Muscle layer of duodenum (tissue), 2 donors: ENCODE results near the gene UNC5B.

Experiments
- H3K27ac ChIP-seq: one replicate; pipeline ENCODE4 v1.7.0; 2013; ENCODE audit warnings: mild to moderate bottlenecking, low read length
- H3K27me3 ChIP-seq: one replicate; pipeline ENCODE4 v1.7.0; 2013; ENCODE audit warnings: low read depth, mild to moderate bottlenecking, control low read depth, low read length
- H3K36me3 ChIP-seq, 2 donors: one replicate each; pipeline ENCODE4 v1.7.0; 2013; ENCODE audit warnings: low read length in 2 of 2, control low read depth in 1 of 2, mild to moderate bottlenecking in 1 of 2; ENCODE audit not compliant: insufficient read depth in 2 of 2, control insufficient read depth in 1 of 2
- H3K4me1 ChIP-seq, 2 donors: one replicate each; pipeline ENCODE4 v1.7.0; 2013; ENCODE audit warnings: low read length in 2 of 2, mild to moderate bottlenecking in 2 of 2, control low read depth in 1 of 2, moderate library complexity in 1 of 2; ENCODE audit not compliant: insufficient read depth in 2 of 2, control insufficient read depth in 1 of 2
- H3K4me3 ChIP-seq, 2 donors: one replicate each; pipeline ENCODE4 v1.7.0; 2013; ENCODE audit warnings: low read length in 2 of 2, low read depth in 1 of 2, mild to moderate bottlenecking in 1 of 2
- H3K9me3 ChIP-seq, 2 donors: one replicate each; pipeline ENCODE4 v1.7.0; 2013; ENCODE audit warnings: low read length in 2 of 2, control low read depth in 1 of 2, mild to moderate bottlenecking in 1 of 2; ENCODE audit not compliant: control insufficient read depth in 1 of 2
- donor health status: healthy.

Gene UNC5B

GRCh38 chr10:71258446-71259145 is 46.2 kb downstream of the UNC5B start:
- H3K4me1 ChIP-seq, result peaks cover 10 to 29% of the 10 kb centered on the region in 2 donors
- no peaks in the 10 kb centered on the region for H3K27me3 ChIP-seq
- H3K36me3 ChIP-seq, result no peaks in the 10 kb centered on the region
- no peak overlapping the region for H3K27ac ChIP-seq
- H3K9me3 ChIP-seq, result no peaks in the 10 kb centered on the region
- H3K4me3 ChIP-seq, result no peak overlapping the region

GRCh38 chr10:71259282-71259681 is 46.9 kb downstream of the UNC5B start:
- H3K4me1 ChIP-seq, result peaks cover 10 to 29% of the 10 kb centered on the region in 2 donors
- H3K27ac ChIP-seq, result no peak overlapping the region
- H3K36me3 ChIP-seq, result no peaks in the 10 kb centered on the region
- no peaks in the 10 kb centered on the region for H3K9me3 ChIP-seq
- H3K4me3 ChIP-seq, result no peak overlapping the region
- no peaks in the 10 kb centered on the region for H3K27me3 ChIP-seq

- Histone ChIP-seq H3K27ac (no peak overlapping the region), H3K9me3 (no peaks in the 10 kb centered on the region), H3K4me1 (peaks cover 10 to 28% of the 10 kb centered on the region in 2 donors), H3K4me3 (no peak overlapping the region), H3K36me3 (no peaks in the 10 kb centered on the region), H3K27me3 (no peaks in the 10 kb centered on the region)
Measured at GRCh38 chr10:71259815-71260501, 47.6 kb downstream of the UNC5B start.

GRCh38 chr10:71260622-71261325 is 48.4 kb downstream of the UNC5B start:
- H3K9me3 ChIP-seq, result no peaks in the 10 kb centered on the region
- no peaks in the 10 kb centered on the region for H3K27me3 ChIP-seq
- H3K27ac ChIP-seq, result no peak overlapping the region
- H3K4me1 ChIP-seq, result peaks cover 4 to 25% of the 10 kb centered on the region in 2 donors
- no peak overlapping the region for H3K4me3 ChIP-seq
- H3K36me3 ChIP-seq, result no peaks in the 10 kb centered on the region

- Histone ChIP-seq H3K36me3 (no peaks in the 10 kb centered on the region), H3K4me1 (peaks cover 0 to 30% of the 10 kb centered on the region in 2 donors), H3K4me3 (no peak overlapping the region), H3K9me3 (no peaks in the 10 kb centered on the region), H3K27ac (no peak overlapping the region), H3K27me3 (no peaks in the 10 kb centered on the region)
Measured at GRCh38 chr10:71262027-71262426, 49.7 kb downstream of the UNC5B start.

- Histone ChIP-seq H3K36me3 (no peaks in the 10 kb centered on the region), H3K4me1 (peaks cover 0 to 33% of the 10 kb centered on the region in 2 donors), H3K9me3 (no peaks in the 10 kb centered on the region), H3K4me3 (no peak overlapping the region), H3K27me3 (no peaks in the 10 kb centered on the region), H3K27ac (no peak overlapping the region)
Measured at GRCh38 chr10:71262817-71263216, 50.4 kb downstream of the UNC5B start.

GRCh38 chr10:71263376-71263775 is 51.0 kb downstream of the UNC5B start:
- peaks cover 0 to 38% of the 10 kb centered on the region in 2 donors for H3K4me1 ChIP-seq
- H3K27me3 ChIP-seq, result no peaks in the 10 kb centered on the region
- no peaks in the 10 kb centered on the region for H3K36me3 ChIP-seq
- H3K4me3 ChIP-seq, result no peak overlapping the region
- H3K27ac ChIP-seq, result no peak overlapping the region
- H3K9me3 ChIP-seq, result no peaks in the 10 kb centered on the region

GRCh38 chr10:71264345-71265200 is 52.2 kb downstream of the UNC5B start:
- H3K4me3 ChIP-seq, result no peak overlapping the region
- H3K4me1 ChIP-seq, result peaks cover 0 to 47% of the 10 kb centered on the region in 2 donors
- no peaks in the 10 kb centered on the region for H3K9me3 ChIP-seq
- no peaks in the 10 kb centered on the region for H3K27me3 ChIP-seq
- no peaks in the 10 kb centered on the region for H3K36me3 ChIP-seq
- no peak overlapping the region for H3K27ac ChIP-seq

GRCh38 chr10:71265201-71265575 is 52.8 kb downstream of the UNC5B start:
- Histone ChIP-seq H3K27me3 (no peaks in the 10 kb centered on the region), H3K36me3 (no peaks in the 10 kb centered on the region), H3K9me3 (no peaks in the 10 kb centered on the region), H3K4me1 (peaks cover 0 to 42% of the 10 kb centered on the region in 2 donors), H3K4me3 (no peak overlapping the region), H3K27ac (no peak overlapping the region)

- Histone ChIP-seq H3K27ac (no peak overlapping the region), H3K27me3 (no peaks in the 10 kb centered on the region), H3K36me3 (no peaks in the 10 kb centered on the region), H3K4me3 (no peak overlapping the region), H3K9me3 (no peaks in the 10 kb centered on the region), H3K4me1 (peaks cover 0 to 42% of the 10 kb centered on the region in 2 donors)
Measured at GRCh38 chr10:71265618-71266146, 53.3 kb downstream of the UNC5B start.
